NCI-H510A treated with DMSO at 0.1 percent for 48 hours (cell line): Measurements from ENCODE around the gene EBP.

Source experiments
- DNase-seq: peaks from one replicate; lab custom pipeline; 2025; lab: John Stamatoyannopoulos, UW

The EBP gene

DNA sequence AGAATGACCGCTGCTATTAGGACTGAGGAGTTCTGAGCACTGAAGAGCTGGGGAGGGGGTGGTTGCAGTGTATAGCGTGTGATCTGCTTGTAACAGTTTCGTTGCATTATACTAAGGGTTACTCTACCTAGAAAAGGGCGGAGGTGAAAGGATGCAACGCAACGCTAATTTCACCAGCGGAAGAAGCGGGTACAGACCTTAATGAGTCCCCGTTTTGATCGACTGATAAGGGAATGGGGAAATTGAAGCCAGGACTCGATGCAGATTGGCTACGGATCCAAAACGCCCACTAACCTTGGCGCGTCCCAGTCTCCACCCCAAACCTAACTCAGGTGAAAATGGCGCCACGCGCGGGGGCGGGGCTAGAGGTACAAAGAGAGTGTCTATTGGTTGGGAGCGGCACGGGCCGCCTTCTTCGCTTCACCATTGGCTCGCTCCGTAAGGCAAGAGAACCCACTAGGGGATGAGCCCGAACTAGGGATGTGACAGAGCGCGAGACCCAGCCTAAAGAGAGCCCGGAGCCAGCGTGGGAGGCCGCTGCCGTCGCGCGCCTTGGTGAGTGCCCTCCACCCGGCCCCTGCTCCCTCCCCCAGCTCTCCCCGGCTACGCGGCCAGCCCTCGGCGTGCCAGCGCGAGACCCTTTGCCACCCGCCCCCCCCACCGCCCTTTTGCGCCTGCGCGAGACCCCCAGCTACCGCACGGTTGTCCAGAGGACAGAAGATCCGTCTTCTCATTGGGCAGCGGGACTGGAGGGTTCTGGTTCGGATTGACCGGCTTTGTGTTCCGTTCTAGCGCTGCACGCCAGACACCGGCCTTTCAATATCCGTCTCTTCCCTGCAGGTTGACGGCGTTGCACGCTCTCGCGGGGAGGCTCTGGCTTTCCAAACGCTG, at the start of gene EBP:
Gene EBP, plus strand, starts transcription at position 456 of the 891 bp plus-strand sequence. CDS start 1,964 bp downstream, outside the sequence.
- peak; percentile 95 for DNase-seq

DNA sequence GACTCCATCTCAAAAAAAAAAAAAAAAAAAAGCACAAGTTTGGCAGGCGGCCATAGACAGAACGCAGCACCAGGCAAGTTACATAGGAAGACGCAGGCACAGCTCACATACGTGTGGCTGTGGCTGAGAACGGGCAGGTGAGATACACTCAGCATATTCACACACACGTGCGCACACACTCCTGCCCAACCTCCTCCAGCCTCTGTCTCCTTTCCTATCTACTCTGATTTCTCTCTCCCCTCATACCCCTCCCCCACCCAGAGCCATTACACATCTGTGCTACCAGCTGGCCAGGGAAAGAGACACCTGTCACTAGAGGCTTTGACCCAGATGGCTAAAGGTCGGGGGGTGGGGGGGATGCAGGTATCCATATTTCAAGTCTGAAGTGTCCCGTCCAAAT, 49.4 kb upstream of the EBP start:
- DNase-seq = no peak

DNA sequence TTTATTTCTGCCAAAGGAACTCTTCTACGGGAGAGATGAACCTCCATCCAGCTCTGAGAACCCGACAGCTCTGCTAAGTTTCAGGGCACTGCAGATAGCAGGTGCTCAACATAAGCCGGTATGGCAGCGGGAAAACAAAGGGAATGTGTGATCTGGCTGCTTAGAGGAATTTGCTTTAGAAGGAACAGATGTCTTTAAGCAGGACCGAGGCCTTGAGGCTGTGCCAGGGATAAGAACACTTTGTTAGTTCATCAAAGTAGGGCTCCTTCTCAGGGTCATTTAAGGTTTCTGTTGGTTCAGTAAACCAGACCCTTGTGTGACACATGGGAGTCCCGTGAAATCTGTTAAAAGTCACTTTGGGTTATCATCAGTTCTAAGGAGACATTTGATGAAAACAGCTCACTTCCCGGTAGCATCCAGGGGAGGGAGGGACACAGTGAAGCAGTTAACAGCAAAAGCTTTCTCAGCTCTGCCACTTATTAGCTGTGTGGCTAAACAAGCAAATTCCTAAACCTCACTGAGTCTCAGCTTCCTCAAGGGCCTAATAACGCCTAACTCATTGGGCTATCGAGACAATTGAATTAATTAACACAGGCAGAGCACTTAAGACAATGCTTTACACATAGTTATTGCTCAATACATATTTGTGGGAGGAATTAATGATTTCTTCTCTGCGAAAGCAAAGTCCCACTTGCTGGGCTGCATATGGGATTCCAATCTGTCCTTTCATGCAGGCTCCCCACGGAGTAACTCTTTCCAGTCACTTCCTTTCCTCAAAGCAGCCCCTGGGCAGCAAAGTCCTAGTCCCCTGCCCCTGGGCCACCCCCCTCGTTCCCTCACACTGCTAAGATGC, 48.5 kb upstream of the EBP start:
- DNase-seq = no peak

DNA sequence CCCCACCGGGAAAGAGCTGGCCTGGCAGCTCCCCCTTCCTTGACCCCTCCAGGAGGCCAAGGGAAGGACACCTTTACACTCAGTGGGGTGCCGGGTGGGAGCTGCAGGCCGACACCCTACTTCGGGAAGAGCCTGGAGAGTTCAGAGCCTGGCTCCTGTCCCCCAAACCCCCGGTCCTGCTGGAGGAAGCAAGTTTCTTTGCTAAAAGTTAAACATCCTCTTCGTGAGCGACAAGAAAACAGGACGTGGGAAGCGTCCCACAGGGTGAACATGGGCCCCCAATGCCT, 48.0 kb upstream of the EBP start:
- DNase-seq = no peak

DNA sequence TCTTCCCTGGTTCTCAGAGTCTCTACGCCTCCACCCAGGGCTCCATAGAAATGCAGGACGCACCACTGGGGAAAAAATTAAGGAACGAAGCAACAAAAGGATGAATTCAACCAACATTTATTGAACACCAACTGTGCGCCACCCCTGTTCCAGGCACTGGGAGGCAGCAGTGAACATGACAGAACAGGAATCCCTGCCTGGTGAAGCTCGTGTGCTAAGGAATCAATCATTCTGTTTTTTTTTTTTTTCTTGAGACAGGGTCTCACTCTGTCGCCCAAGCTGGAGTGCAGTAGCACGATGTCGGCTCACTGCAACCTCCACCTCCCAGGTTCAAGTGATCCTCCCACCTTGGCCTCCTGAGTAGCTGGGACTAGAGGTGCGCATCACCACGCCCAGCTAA, 47.5 kb upstream of the EBP start:
- no peak for DNase-seq

DNA sequence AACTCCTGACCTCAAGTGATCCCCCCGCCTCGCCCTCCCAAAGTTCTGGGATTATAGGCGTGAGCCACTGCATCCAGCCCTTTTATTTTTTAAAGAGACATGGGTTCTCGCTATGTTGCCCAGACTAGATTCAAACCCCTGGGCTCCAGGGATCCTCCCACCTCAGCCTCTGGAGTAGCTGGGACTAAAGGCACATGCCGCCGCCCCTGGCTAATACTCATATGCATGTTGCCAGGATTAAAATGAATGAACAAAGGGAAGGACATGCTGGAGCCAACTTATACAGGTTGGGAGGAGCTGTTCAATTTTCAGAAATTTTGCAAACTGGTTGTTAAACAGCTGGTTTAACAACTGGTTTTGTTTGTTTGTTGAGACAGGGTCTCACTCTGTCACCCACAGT, 47.0 kb upstream of the EBP start:
- DNase-seq = no peak

DNA sequence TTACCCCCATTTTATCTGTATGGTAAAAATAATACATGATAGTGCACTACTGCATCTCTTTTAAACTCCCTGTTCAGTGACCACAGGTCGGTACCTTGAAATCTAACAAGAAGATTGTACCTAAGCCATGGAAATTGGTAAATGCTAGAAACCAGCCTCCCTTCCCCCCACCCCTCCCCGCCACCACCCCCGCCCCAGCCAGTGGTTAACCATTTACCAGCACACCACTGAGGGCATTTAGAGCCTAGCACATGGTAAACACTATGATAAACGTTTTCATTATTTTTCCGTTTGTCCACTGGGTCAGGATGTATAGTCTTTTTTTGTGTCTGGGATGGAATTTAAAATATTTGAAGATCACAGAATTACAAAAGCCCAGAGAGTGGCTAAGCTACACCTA, 46.3 kb upstream of the EBP start:
- no peak for DNase-seq

DNA sequence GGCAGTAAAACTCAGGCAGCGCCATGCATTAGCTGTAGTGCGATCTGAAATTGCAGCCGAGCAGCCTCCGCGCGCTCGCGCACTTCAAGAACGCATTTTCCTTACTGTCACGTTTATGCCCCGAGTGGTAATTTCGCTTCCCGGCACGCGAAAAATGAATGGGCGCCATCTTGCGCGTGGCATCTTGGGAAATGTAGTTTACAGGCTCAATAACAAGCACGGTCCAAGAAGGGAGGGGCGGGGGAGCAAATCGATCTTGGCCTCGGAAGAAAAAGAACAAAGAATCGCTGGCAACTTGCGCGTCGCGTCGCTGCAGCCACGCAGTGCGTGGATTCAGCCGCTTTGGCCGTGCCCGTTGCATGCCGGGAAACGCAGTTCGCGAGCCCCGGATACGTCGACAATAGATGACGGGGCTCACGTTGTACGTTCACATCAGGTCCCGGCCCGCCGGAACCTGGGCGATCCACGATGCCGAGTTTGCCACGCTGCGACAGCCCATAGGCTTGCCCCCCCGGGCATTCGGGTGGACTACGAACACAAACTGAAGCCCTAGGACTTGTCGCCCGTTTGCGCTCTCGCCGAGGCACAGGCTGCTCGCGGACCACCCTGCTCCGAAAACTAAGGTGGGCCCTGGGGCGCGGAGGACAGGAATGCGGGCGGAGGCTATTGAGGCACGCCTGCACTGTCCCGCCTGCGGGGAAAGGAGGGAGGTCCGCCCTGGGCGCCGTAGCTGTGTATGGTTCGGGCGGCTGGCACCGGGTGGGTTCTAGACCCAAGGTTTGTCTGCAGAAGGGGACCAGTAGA, 45.6 kb upstream of the EBP start, which contains the start of gene FTSJ1:
Gene FTSJ1, plus strand, starts transcription at position 426 of the 804 bp plus-strand sequence. CDS start 1,849 bp downstream, outside the sequence.
- peak; percentile 78 for DNase-seq

DNA sequence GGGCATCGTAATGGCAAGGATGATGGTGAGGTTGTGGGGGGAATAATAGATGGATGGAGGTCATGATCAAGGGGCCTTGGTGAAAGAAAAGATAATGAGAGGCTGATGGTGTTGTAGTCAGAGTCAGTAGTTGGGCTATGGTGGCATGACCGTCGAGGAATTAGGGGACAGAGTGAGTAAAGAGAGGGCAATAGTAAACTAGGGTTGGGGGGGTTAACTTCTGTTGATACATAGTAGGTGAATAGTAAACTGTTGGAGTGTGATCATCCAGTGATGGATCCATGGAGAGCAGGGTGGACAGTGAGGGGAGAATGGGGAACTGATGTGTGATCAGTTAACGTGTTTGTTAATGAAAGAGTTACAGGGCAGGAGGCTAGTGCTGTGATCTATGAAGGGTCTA, 44.7 kb upstream of the EBP start:
- DNase-seq = no peak

DNA sequence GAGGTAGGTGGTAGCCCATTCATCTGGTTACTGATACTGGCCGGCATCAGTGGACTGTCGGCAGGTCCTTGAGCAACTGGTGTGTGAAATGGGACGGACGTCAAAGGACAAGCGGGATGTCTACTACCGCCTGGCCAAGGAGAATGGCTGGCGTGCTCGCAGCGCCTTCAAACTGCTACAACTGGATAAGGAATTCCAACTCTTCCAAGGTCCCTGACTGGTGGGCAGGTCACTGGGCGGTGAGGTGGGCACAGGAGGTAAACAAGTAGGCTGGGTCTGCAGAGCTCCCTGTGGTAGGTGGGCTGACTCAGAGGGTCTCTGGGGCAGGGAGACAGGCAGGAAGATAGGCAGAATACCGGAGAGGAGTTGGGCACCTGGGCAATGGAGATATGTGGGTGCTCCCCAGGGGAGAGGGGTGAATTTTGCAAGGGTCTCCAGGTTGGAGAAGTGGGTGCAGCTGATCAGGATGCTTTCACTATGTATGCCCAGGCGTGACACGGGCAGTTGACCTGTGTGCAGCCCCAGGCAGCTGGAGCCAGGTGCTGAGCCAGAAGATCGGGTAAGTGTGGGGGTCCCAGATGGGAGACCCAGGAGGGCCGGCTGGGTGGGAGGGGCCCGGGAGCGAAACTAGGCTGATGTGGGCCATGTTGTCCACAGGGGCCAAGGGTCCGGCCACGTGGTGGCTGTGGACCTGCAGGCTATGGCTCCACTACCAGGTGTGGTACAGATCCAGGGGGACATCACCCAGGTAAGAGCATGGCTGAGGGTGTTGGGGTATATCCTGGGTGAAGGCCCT, 43.5 kb upstream of the EBP start:
- no peak for DNase-seq

DNA sequence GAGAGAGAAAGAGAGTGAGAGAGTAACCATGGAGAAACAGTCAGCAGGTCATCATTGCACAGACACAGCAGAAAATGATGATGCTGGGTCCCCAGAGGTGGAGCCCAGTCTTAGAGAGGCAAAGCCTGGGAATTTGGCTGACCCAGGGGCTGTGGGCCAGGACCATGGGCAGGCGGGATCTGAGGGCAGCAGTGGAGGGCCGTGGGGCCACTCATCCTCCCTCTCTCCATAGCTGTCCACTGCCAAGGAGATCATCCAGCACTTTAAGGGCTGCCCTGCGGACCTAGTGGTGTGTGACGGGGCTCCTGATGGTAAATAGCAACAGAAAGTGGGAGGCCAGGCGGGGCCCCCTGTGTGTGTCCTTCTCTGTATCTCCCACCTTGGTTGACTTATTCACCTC, 42.8 kb upstream of the EBP start:
- DNase-seq = no peak

DNA sequence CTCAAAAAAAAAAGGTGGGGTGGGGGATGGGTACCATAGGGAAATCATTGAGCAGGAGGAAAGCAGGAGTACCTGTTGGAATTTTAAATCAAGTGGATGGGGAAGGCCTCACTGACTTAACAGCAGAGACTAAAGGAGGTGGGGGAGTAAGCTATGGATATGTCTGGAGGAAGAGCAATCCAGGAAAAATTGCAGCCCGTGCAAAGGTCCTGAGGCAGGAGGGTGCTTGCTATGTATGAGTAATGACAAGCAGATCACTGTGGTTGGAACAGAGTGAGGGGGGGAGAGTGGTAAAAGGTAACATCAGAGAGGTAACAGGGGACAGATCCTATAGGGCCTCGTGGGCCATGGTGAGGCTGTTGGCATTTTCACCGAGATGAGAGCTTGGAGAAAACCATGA, 41.5 kb upstream of the EBP start:
- DNase-seq = no peak

DNA sequence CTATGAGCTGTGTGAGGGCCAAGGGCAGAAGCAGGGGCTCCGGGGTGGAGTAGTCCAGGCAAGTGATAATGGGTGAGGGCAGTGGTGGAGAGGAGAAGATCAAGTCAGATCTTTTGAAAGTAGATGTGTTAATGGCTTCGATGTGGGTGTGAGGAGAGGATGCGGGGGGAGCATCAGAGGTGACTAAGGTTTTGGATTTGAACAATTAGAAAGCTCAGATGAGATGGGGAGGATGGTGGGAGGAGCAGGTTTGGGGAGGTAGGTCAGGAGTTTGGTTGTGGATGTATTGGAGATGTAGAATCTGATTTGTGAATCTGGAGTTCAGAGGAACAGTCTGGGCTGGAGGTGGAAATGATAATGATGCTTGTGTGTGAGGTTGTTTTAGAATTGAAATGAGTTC, 41.0 kb upstream of the EBP start:
- no peak for DNase-seq

DNA sequence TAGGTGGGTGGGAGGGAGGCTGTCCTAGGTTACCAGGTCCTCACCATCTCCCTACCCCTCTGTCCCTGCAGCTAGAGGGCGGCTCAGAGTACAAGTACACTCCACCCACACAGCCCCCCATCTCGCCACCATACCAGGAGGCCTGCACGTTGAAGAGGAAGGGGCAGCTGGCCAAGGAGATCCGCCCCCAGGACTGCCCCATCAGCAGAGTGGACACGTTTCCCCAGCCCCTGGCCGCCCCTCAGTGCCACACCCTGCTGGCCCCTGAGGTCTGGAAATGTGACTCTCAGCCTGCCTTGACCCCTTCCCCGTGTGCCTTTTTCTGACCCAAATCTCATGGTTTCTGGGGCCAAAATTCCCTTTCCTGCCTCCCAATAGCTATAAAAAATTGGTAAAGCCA, 39.1 kb upstream of the EBP start:
- no peak for DNase-seq

DNA sequence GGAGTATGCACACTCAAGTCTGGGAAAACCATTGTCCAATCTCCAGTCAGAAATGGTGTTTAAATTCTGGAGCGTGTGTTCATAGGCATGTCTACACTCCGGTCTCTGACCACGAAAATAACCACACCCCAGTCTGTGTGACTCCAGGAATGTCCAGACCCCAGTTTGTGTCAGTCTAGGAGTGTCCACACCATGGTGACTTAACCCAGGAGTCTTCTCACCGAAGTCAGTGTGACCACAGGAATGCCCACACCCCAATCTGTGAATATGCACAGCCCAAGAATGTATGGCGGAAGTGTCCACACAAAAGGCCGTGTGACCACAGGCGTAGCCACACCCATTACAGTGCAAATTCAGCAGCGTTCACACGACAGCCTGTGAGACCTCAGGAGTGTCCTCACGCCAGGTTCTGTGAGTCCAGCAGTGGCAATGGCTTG, 34.2 kb upstream of the EBP start:
- no peak for DNase-seq

DNA sequence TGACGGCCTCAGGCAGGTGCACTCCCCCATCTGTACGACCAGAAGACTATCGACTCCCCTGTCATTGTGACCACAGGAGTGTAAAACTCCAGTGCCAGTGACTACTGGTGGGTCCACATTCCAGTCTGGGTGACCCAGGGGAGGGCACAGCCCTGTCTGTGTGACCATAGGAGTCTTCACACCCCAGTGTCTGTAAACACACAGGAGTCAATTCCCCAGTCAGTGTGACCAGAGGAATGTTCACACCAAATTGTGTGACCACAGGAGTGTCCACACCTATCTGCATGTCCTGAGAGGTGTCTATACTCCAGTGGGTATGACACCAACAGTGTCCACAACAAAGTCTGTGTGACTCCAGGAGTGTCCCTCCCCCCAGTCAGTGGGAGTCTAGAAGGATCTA, 33.6 kb upstream of the EBP start:
- no peak for DNase-seq

DNA sequence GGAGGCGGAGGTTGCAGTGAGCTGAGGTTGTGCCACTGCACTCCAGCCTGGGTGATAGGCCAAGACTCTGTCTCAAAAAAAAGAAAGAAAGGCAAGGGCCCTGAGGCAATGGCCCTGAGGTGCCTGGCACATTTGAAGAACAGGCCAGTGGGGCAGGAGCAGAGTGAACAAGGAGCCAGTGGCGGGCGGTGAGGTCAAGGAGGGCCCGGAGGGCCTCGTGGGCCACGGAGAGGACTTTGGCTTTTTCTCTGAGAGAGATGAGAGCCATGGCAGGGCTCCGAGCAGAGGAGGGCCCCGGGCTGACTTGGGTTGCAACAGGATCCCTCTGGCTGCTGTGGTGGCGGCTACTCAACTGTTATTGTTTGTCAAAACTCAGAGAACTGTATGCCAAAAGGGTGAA, 32.3 kb upstream of the EBP start:
- no peak for DNase-seq

DNA sequence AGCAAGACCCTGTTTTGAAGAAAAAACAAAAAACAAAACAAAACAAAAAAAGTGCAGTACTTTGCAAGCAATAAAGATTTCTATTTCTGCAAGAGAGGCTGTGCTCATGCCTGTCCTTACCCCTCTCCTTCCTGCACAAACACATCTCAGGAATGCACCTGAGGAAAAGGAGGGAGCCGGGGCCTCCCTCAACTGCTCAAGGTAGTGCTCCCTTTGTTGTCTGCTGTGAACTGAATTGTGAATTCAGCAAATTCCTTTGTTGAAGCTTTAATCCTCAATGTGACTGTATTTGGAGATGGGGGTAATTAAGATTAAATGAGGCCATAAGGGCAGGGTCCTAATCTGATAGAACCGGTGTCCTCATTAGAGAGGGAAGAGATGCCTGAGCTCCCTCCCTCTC, 31.7 kb upstream of the EBP start:
- no peak for DNase-seq

DNA sequence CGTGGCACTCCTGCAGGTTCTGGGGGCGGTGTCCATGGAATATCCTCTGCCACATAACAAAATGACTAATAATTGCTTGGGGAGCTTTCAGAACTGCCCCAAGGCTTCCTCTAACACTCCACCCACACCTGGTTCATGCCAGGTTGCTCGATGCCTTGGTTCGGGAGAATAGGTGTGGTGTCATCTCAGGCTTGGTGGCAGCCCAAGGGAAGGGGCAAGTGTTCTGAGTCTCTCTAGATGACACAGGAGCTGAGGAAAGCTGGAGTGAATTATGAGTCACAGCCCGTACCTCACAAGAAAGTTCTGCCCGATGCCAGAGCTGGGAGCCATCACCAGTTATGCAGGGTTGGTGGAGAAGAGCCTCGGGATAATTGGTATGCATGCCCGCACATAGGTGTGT, 30.9 kb upstream of the EBP start:
- DNase-seq = no peak

DNA sequence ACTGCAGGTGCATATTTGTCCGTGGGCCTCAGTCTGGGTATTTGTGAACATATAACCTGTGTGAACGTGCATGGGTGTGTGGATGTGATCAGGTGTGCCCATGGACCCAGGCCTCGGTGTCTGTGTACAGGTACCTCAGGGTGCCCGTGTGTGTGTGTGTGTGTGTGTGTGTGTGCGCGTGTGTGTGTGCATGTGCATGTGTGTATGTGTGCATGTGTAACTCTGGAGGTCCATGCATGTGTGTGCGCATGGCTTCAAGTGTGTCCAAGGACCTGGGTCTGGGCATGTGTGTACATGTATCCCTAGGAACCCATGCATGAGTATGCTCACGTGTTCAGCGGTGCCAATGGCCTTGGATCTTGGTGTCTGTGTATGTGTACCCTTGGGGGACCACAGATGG, 29.8 kb upstream of the EBP start:
- DNase-seq = no peak

DNA sequence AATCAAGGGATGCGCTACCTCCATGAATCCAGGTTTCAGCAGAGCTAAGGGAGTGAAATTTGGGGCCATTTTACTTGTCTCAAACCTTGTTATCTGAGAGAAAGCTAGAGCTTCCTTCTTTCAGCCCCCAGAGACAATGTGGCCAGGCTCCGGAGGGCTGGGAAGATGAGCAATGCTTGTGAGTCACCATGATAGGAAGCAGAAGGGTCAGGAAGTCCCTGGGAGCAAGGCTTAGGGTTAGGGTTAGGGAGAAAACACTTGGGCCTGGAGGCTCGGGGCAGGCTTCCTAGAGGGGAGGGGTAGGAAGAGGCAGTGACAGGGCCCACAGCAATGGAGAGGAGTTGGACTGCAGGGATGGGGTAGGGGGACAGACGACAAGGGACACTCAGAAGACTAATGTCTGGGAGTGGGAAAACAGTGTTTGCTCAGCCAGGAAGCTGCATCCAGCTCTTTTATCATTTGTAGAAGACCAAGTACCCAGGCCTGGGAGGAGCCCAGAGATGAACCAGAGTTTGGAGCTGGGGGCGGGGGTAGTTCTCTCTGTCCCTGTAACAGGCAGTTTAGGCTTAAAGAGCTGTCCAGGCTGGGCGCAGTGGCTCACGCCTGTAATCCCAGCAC, 29.2 kb upstream of the EBP start:
- no peak for DNase-seq
